HG02981 (cell line): ENCODE results near the gene XRCC1.
"Not testable (repeated sequence)": the region's sequence is repeated elsewhere in the genome, so short reads cannot be mapped to it uniquely, and the experiment has no call there.

ENCODE experiments used
- ATAC-seq: cut with Tn5 transposase; IDR thresholded peaks from one replicate; pipeline ENCODE4 v1.9.1; 2021; ENCODE audit warnings: mild to moderate bottlenecking, moderate library complexity; ENCODE audit not compliant: unreplicated experiment

XRCC1 gene

GRCh38 chr19:43575156-43575950, at the start of gene XRCC1, which contains the start of gene PINLYP:
XRCC1 (minus strand) TSS chr19:43575527; CDS start chr19:43575458, 69 bp downstream.
PINLYP (plus strand) TSS chr19:43575801; CDS start chr19:43577192, 1,391 bp downstream.
- ATAC-seq = peak; percentile 97

DNA sequence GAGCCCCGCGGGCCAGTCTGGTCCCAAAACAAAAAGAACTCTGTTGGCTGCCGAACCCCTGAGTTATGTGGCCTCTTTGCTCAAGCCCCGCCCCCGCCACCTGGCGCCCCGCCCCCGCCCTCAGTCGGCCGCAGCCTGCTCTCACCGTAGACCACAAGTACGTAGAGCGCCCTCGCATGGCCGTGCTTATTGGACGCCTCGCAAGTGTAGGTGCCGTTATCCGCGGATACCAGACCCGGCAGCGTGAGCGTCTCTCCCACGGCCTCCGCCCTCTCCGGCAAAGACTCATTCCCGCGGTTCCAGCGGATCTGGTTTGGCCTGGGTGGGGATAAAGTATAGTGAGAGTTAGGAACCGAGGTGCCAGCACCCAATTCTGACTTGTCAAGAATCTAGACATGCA, 49.6 kb upstream of the XRCC1 start:
- no peak for ATAC-seq

- no peak for ATAC-seq
Measured at GRCh38 chr19:43623889-43624670, 48.8 kb upstream of the XRCC1 start.

GRCh38 chr19:43622956-43623355, 47.6 kb upstream of the XRCC1 start:
- ATAC-seq = no peak

DNA sequence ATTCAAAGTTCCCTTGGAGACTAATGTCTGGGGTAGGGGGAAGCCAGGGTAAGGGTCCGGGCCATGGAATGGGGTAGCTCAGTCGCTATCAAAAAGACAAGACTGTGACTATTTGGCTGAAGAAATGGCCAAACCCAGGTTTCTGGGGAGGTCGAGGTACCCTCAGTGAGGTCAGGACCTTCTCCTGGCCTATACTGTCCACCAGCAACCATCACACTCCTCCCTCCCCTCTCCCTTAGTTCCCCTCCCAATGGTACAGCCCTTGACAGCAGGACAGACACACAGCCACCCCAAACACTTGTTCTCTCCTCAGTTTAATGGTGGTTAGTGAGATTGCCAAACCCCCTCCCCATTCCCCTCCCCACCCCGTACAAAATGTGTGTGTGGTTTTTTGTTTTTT, 46.7 kb upstream of the XRCC1 start:
- ATAC-seq = no peak

GRCh38 chr19:43620061-43621001, 45.0 kb upstream of the XRCC1 start:
- ATAC-seq = no peak

- ATAC-seq = peak; percentile 69
Measured at GRCh38 chr19:43619262-43620060, 44.1 kb upstream of the XRCC1 start, which contains the start of gene ZNF428. ZNF428 (minus strand) TSS chr19:43619629; CDS start chr19:43614304, 5,325 bp downstream.

DNA sequence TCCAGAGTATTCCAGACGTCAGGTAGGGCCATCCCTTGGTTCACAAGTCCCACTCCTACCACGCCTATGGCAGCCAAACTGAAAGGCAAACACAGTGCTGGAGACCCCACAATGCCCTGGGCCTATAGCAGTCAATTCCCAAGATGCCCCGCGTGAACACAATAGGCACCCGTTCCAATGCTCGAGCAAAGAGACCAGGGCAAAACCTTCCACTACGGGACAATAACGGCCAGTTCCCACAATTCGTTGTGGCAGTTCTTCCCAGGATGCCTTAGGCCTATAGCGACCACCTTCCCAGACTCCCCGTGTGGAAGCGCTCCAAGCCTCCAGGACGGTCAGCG, 43.6 kb upstream of the XRCC1 start:
- ATAC-seq = peak; percentile 34

- no peak for ATAC-seq
Measured at GRCh38 chr19:43616954-43617353, 41.6 kb upstream of the XRCC1 start.

DNA sequence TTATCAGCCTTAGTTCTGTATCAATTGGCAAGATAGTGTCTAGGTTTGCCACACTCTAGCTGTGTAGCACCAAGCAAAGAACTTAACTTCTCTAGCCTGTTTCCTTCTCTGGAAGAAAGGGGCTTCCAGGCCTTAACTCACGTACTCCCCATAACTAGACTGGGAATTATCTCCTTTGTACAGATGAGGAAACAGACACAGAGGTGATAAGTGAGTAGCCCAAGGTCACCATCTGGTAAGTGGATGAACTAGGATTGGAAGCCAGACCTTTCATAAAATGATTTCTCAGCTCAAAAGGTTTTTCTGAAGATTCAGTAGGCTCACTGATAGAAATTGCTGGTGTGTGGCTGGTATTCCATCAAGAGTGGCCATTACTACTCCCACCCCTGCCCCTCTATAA, 41.0 kb upstream of the XRCC1 start:
- no peak for ATAC-seq

- ATAC-seq = no peak
Measured at GRCh38 chr19:43612374-43612773, 37.0 kb upstream of the XRCC1 start.

DNA sequence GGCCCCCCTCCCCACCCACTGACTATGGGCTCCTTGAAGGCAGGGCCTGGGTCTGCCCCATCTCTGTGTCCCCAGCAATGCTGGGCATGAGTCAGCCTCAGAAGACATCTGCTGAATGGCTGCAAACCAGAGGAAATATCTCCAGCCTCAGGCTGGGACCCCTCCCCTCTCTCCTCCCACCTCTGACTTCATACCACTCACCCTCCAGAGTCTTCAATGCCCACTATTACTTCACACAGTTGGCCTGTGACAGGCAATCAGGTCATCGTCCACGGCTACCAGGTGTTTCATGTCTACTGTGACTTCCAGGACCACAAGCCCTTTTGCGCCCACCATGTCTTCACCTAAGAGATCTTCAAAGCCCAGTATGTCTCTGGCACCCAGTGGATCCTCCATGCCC, 36.5 kb upstream of the XRCC1 start, which contains the start of gene SRRM5:
SRRM5 (plus strand) TSS at position 301 of the 400 bp plus-strand sequence; CDS start at position 335, 34 bp downstream.
- no peak for ATAC-seq

DNA sequence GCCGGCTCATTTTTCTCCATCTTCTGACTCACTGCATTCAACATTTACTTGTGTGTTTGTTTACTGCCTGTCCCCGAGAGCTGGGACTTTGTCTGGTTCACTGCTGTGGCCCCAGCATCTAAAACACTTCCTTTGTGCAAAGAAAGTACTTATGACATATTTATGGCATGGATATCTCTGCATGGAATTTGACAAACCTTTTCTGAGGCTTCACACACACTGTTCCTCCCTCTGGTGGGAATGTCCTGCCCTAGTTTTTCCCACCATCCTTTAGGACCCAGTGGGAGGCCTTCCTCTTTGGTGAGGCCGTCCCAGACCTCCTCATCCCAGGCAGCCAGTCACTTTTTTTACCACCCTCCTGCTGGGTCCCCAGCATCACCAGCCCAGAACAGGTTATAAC, 35.2 kb upstream of the XRCC1 start:
- no peak for ATAC-seq

- ATAC-seq = no peak
Measured at GRCh38 chr19:43609872-43610271, 34.5 kb upstream of the XRCC1 start.

DNA sequence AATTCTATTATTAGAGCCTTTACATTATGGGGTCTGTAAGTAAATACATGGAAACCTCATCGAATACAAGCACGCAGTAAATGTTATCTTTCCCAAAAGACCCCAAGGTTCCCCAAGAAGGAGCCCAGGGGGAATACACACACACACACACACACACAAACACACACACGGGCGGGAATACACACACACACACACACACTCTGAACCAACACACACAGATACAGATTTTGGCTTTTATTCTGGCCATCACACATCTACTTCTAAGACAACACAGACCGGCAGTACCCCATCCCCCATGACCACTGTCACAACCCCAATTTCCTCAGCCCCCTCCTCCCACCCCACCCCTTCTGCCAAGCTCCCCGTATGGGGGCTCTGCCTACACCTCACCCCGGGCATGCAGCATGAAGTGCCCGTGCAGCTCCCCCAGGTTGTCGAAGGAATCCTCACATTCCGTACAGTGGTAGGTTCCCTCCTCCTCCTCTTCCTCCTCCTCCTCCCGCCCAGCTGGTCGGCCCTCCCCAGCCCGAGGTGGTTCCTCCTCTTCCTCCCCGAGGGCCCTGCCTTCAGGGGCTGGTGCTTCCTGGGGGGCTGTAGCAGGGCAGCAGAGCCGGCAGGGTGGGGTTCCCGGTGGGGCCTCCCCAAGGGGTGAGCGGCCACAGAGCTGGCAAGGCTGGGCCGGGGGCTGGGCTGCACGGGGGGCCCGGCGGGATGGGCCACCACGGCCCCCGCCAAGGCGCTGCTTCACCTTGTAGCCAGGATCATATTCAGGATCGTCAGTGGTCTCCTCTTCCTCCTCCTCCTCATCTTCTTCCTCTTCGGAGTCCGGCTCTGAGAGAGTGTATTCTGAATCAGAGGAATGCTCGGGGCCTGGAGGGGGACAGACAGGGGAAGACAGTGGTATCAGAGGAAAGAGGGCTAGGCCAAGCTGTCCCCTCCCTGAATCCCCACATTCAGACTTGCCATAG, 32.2 kb upstream of the XRCC1 start:
- no peak for ATAC-seq

DNA sequence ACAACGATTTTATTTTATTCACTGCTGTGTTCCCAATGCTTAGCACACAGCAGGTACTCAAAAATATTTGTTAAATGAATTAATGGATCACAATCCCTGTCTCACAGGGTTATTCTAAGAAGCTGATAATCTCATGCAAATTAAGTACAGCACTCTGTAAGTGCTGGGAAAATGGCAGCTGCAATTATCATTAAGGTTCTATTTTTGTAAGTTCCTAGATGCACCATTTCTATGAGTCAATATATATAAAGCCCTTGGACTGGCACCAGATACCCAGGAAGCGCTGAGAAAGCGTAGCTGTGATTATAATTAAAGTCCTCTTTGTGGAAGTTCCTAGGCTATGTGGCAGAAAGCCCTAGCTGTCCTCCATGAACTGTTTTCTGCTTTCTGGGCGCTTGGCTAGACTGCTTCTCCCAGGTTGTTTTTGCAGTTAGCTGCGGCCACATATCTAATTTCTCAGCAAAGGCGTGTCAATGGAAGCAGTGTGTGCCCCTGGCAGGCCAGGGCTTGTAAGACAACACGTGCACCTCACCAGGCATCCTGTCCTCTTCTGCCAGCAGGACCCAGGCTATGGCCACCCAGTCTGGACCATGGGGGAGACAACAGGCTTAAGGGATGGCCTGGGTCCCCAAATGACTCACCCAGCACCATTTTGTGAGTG, 31.4 kb upstream of the XRCC1 start:
- no peak for ATAC-seq

- ATAC-seq = no peak
Measured at GRCh38 chr19:43605875-43606568, 30.7 kb upstream of the XRCC1 start.

DNA sequence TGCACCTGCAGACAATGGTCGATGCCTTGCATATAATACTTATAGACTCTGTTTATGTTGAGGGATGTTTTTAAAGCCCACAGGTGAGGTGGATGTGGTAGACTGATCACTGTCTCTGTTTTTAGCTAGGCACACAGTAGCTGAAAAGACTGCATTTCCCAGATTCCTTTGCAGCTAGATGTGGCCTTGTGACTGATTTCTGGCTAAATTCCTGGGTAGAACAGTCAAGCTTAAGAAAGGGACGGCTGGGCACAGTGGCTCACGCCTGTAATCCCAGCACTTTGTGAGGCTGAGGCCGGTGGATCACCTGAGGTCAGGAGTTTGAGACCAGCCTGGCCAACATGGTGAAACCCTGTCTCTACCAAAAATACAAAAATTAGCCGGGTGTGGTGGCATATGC, 25.0 kb upstream of the XRCC1 start:
- not testable (repeated sequence) for ATAC-seq
